SK-N-SH (cell line): ENCODE measurements around the gene PTCHD4. TPM values are rescaled to one million over a fixed set of nuclear protein-coding genes. Genes with fewer than 3 reads are reported as not detected.

Experiments used
- CTCF ChIA-PET: fragments of 300-600, 350-600 bp; formaldehyde crosslinking; extraction: SDS; loops from one replicate; lab custom pipeline; 2021; lab: Yijun Ruan, JAX
- POLR2A ChIA-PET: fragments of 350-600 bp; sonication (Branson Sonifier 250); formaldehyde crosslinking; extraction: SDS; loops from one replicate; lab custom pipeline; 2020; ENCODE audit warnings: antibody characterized with exemption, inconsistent platforms; lab: Yijun Ruan, JAX
- DNase-seq: peaks from one replicate; pipeline ENCODE4 v3.0.0; 2012
- H2AFZ ChIP-seq: fragments of 200-600 bp; sonication (generic); 2 replicates; pipeline ENCODE4 v1.8.1; 2016; ENCODE audit warnings: antibody characterized with exemption, mild to moderate bottlenecking, low read depth
- H3F3A ChIP-seq: fragments of 200-600 bp; sonication (generic); replicated peaks from 2 replicates; pipeline ENCODE3; 2016; ENCODE audit warnings: antibody characterized with exemption, mild to moderate bottlenecking; ENCODE audit not compliant: insufficient read depth
- H3K27ac ChIP-seq, 2 experiments: fragments of 200-500 bp in 1 of 2; fragments of 200-600 bp in 1 of 2; sonication (Bioruptor generic) in 1 of 2; sonication (generic), shearing (Covaris generic) in 1 of 2; 2 replicates each; pipeline versions ENCODE4 v1.5.1 to v1.6.1; 2014 to 2016; ENCODE audit warnings: low read depth in 2 of 2, inconsistent platforms in 1 of 2, low read length in 1 of 2, mild to moderate bottlenecking in 1 of 2, mixed read lengths in 1 of 2
- H3K27me3 ChIP-seq: fragments of 200-600 bp; sonication (generic), shearing (Covaris generic); 2 replicates; pipeline ENCODE4 v1.6.1; 2016; ENCODE audit warnings: mixed run types; ENCODE audit not compliant: insufficient read depth
- H3K36me3 ChIP-seq, 2 experiments: fragments of 200-500 bp in 1 of 2; fragments of 200-600 bp in 1 of 2; sonication (Bioruptor generic) in 1 of 2; sonication (generic) in 1 of 2; replicated peaks in 1 of 2; 2 replicates each; pipeline versions ENCODE3 to v1.5.1; 2014 to 2016; ENCODE audit warnings: low read length in 1 of 2, mild to moderate bottlenecking in 1 of 2; ENCODE audit not compliant: insufficient read depth in 2 of 2, control insufficient read depth in 1 of 2
- H3K4me1 ChIP-seq, 2 experiments: fragments of 200-500 bp in 1 of 2; fragments of 200-600 bp in 1 of 2; sonication (Bioruptor generic) in 1 of 2; sonication (generic), shearing (Covaris generic) in 1 of 2; 2 replicates each; pipeline versions ENCODE4 v1.5.1 to v1.6.1; 2014 to 2016; ENCODE audit warnings: low read depth in 1 of 2, low read length in 1 of 2, mixed run types in 1 of 2; ENCODE audit not compliant: insufficient read depth in 2 of 2, control insufficient read depth in 1 of 2
- H3K4me2 ChIP-seq: fragments of 200-600 bp; sonication (generic), shearing (Covaris generic); 2 replicates; pipeline ENCODE4 v1.6.1; 2017; ENCODE audit warnings: mixed run types
- H3K4me3 ChIP-seq, 2 experiments: fragments of 200-500 bp in 1 of 2; fragments of 200-600 bp in 1 of 2; sonication (Bioruptor generic) in 1 of 2; sonication (generic), shearing (Covaris generic) in 1 of 2; 2 replicates each; pipeline versions ENCODE4 v1.5.1 to v1.8.1; 2014 to 2016; ENCODE audit warnings: low read depth in 2 of 2, inconsistent platforms in 1 of 2, low read length in 1 of 2, mild to moderate bottlenecking in 1 of 2, mixed read lengths in 1 of 2, moderate library complexity in 1 of 2
- H3K79me2 ChIP-seq: fragments of 200-600 bp; sonication (generic); 2 replicates; pipeline ENCODE4 v1.8.1; 2017; ENCODE audit warnings: mild to moderate bottlenecking; ENCODE audit not compliant: insufficient read depth
- H3K9ac ChIP-seq: fragments of 200-600 bp; sonication (generic); 2 replicates; pipeline ENCODE4 v1.6.1; 2017; ENCODE audit warnings: mixed run types
- H3K9me2 ChIP-seq: fragments of 200-600 bp; sonication (generic); 2 replicates; pipeline ENCODE4 v1.6.1; 2017; ENCODE audit warnings: mixed run types
- H3K9me3 ChIP-seq: fragments of 200-600 bp; sonication (generic); 2 replicates; pipeline ENCODE4 v1.6.1; 2017; ENCODE audit warnings: mixed run types, mild to moderate bottlenecking, moderate library complexity
- H4K20me1 ChIP-seq: fragments of 200-600 bp; sonication (generic); 2 replicates; pipeline ENCODE4 v1.6.1; 2017; ENCODE audit warnings: mild to moderate bottlenecking, mixed run types; ENCODE audit not compliant: insufficient read depth
- CHD2 ChIP-seq: fragments of 150-350 bp; IDR thresholded peaks from 2 replicates; pipeline ENCODE4 v1.6.1; 2018; ENCODE audit warnings: low read length; ENCODE audit not compliant: partially characterized antibody
- EZH2phosphoT487 ChIP-seq: fragments of 200-600 bp; sonication (generic); IDR thresholded peaks from 2 replicates; pipeline ENCODE4 v1.6.1; 2017; ENCODE audit warnings: low read depth, mixed run types, mild to moderate bottlenecking, antibody characterized with exemption, moderate library complexity, borderline replicate concordance
- FOSL2 ChIP-seq: IDR thresholded peaks from 2 replicates; pipeline ENCODE4 v1.4.0; 2012; ENCODE audit warnings: low read depth, mild to moderate bottlenecking, moderate library complexity, borderline replicate concordance
- FOXJ3 ChIP-seq: sonication (generic); formaldehyde crosslinking; IDR thresholded peaks from 2 replicates; pipeline ENCODE4 v1.5.1; 2020; ENCODE audit warnings: mild to moderate bottlenecking, missing genetic modification reagents
- FOXM1 ChIP-seq: IDR thresholded peaks from 2 replicates; pipeline ENCODE4 v1.4.0; 2012; ENCODE audit warnings: low read depth, mild to moderate bottlenecking
- GABPA ChIP-seq: IDR thresholded peaks from 2 replicates; pipeline ENCODE4 v1.4.0; 2012; ENCODE audit warnings: low read depth, mild to moderate bottlenecking
- IRF3 ChIP-seq: fragments of 150-350 bp; IDR thresholded peaks from 2 replicates; pipeline ENCODE4 v1.6.1; 2016; ENCODE audit warnings: mild to moderate bottlenecking, low read depth, low read length
- JUND ChIP-seq: IDR thresholded peaks from 2 replicates; pipeline ENCODE4 v1.4.0; 2012
- RFX5 ChIP-seq: IDR thresholded peaks from 2 replicates; pipeline ENCODE4 v1.6.1; 2012; ENCODE audit warnings: mild to moderate bottlenecking, improper control_type of control experiment, low read length
- SIN3A ChIP-seq: IDR thresholded peaks from 2 replicates; pipeline ENCODE4 v1.6.1; 2012; ENCODE audit warnings: low read depth, mild to moderate bottlenecking, low read length, moderate library complexity, borderline replicate concordance
- SMC3 ChIP-seq: IDR thresholded peaks from 2 replicates; pipeline ENCODE4 v1.6.1; 2012; ENCODE audit warnings: low read depth, low read length, improper control_type of control experiment
- TCF12 ChIP-seq: IDR thresholded peaks from 2 replicates; pipeline ENCODE4 v1.4.0; 2012
- TEAD4 ChIP-seq: IDR thresholded peaks from 2 replicates; pipeline ENCODE4 v1.4.0; 2012; ENCODE audit warnings: mild to moderate bottlenecking, borderline replicate concordance; ENCODE audit not compliant: insufficient read depth
- USF2 ChIP-seq: fragments of 150-350 bp; IDR thresholded peaks from 2 replicates; pipeline ENCODE4 v1.6.1; 2017; ENCODE audit warnings: antibody characterized with exemption, low read length, low read depth, borderline replicate concordance
- YY1 ChIP-seq: IDR thresholded peaks from 2 replicates; pipeline ENCODE4 v1.4.0; 2012; ENCODE audit warnings: low read depth, mild to moderate bottlenecking
- ZBTB33 ChIP-seq: IDR thresholded peaks from 2 replicates; pipeline ENCODE4 v1.4.0; 2012; ENCODE audit warnings: low read depth, borderline replicate concordance
- WGBS: methylation state at CpG from one replicate; pipeline ENCODE4 v1.1.6; 2017; ENCODE audit warnings: low lambda C conversion rate; 5-methylcytosine and 5-hydroxymethylcytosine counted together
- polyA plus RNA-seq, 3 experiments: library from polyadenylated mRNA; depleted of rRNA; stranded (reverse); fragments of >200 nt; gene quantifications; 2 replicates each; pipeline ENCODE4 v1.2.3, GENCODE V29; 2012

PTCHD4 gene
- polyA plus RNA-seq, 1 of the 3 experiments (the other 2 are of a cell fraction) = 4.0 TPM

GRCh38 chr6:48147051-48147450 is 36.1 kb upstream of the PTCHD4 start:
- no peak overlapping the region for H3K4me3 ChIP-seq
- no peak overlapping the region for H3K4me2 ChIP-seq
- H3K27me3 ChIP-seq = no peaks in the 10 kb centered on the region; the same call in 1 of the 2 replicates
- H3K9me3 ChIP-seq = no peaks in the 10 kb centered on the region; the same call in 1 of the 2 replicates
- H3K27ac ChIP-seq = no peak overlapping the region
- no peaks in the 10 kb centered on the region for H3K79me2 ChIP-seq
- no peak for TF ChIP-seq USF2
- no peak overlapping the region for H3K9ac ChIP-seq
- DNase-seq = no peak
- POLR2A ChIA-PET = no interaction called here
- H3K36me3 ChIP-seq = no peaks in the 10 kb centered on the region
- H2AFZ ChIP-seq = no peak overlapping the region
- no peaks in the 10 kb centered on the region; the same call in 1 of the 2 replicates for H3K9me2 ChIP-seq
- no peaks in the 10 kb centered on the region for H3K4me1 ChIP-seq
- H3F3A ChIP-seq = no peaks in the 10 kb centered on the region
- CTCF ChIA-PET = interaction anchor here (0.7 kb wide), 1 partner anchor 115 kb away, joined by 3 read pairs; no protein-coding TSS in a partner anchor
- H4K20me1 ChIP-seq = no peaks in the 10 kb centered on the region

- no peak overlapping the region for H3K4me2 ChIP-seq
- no peak overlapping the region for H3K9ac ChIP-seq
- no peaks in the 10 kb centered on the region for H3K4me1 ChIP-seq
- 7% methylated on average over 3 of the region's 3 CpGs for WGBS
- no peaks in the 10 kb centered on the region for H3F3A ChIP-seq
- H3K9me3 ChIP-seq = no peaks in the 10 kb centered on the region
- CTCF ChIA-PET = no interaction called here
- no peaks in the 10 kb centered on the region for H4K20me1 ChIP-seq
- no peak overlapping the region for H3K27ac ChIP-seq
- no peaks in the 10 kb centered on the region; the same call in 1 of the 2 replicates for H3K9me2 ChIP-seq
- H3K36me3 ChIP-seq = no peaks in the 10 kb centered on the region
- TF ChIP-seq FOXJ3 = no peak
- no peak for TF ChIP-seq FOXM1
- no peak for TF ChIP-seq SMC3
- TF ChIP-seq YY1 = no peak
- TF ChIP-seq FOSL2 = no peak
- TF ChIP-seq, all 33 proteins: peak for 0
- no peak for DNase-seq
- Histone ChIP-seq H3K4me3 (no peak overlapping the region), H2AFZ (no peak overlapping the region), H3K27me3 (no peaks in the 10 kb centered on the region; the same call in 1 of the 2 replicates), H3K79me2 (no peaks in the 10 kb centered on the region)
- POLR2A ChIA-PET = no interaction called here
Measured at GRCh38 chr6:48144021-48144420, 33.0 kb upstream of the PTCHD4 start.

GRCh38 chr6:48141975-48142374 is 31.0 kb upstream of the PTCHD4 start:
- H3K9me2 ChIP-seq = no peaks in the 10 kb centered on the region
- 6% methylated on average over 2 of the region's 2 CpGs for WGBS
- H3K9me3 ChIP-seq = no peaks in the 10 kb centered on the region
- H3K4me3 ChIP-seq = no peak overlapping the region
- no peaks in the 10 kb centered on the region; the same call in 1 of the 2 replicates for H3K27me3 ChIP-seq
- H3K36me3 ChIP-seq = no peaks in the 10 kb centered on the region
- DNase-seq = no peak
- no peak overlapping the region for H3K27ac ChIP-seq
- CTCF ChIA-PET = no interaction called here
- H3K4me2 ChIP-seq = no peak overlapping the region
- no peaks in the 10 kb centered on the region for H4K20me1 ChIP-seq
- no peaks in the 10 kb centered on the region for H3K79me2 ChIP-seq
- H3K9ac ChIP-seq = no peak overlapping the region
- H2AFZ ChIP-seq = no peak overlapping the region
- no peaks in the 10 kb centered on the region for H3F3A ChIP-seq
- no peaks in the 10 kb centered on the region for H3K4me1 ChIP-seq
- POLR2A ChIA-PET = no interaction called here
- TF ChIP-seq IRF3 (no peak), CHD2 (no peak), YY1 (no peak), TCF12 (no peak), TEAD4 (no peak), GABPA (no peak), RFX5 (no peak), EZH2phosphoT487 (no peak), FOSL2 (no peak), SIN3A (no peak), ZBTB33 (no peak), JUND (no peak)
